ENCODE results near the gene ASRGL1. TPM values are rescaled to one million over a fixed set of nuclear protein-coding genes. Genes with fewer than 3 reads are reported as not detected.

The ASRGL1 gene
- total and polyA plus RNA-seq, 12 donors = 1.3 to 9.1 (median 3.1) TPM

DNA sequence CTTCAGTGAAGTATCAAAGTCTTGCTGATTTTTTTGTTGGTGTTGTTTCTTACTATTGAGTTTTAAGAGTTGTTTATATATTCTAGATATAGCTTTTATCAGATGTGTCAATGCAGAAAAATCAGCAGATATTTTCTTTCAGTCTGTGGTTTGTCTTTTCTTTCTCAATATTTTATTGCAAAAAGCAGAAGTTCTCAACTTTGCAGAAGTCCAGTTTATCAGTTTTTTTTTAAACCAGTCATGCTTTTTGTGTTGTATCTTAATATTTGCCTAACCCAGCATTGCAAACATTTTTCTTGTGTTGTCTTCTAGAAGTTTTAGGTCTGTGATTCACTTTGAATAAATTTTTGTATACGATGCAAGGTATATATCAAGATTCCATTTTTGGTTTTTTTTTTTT lies 7.0 kb downstream of the ASRGL1 start:
- TF ChIP-seq, protein P1, sequence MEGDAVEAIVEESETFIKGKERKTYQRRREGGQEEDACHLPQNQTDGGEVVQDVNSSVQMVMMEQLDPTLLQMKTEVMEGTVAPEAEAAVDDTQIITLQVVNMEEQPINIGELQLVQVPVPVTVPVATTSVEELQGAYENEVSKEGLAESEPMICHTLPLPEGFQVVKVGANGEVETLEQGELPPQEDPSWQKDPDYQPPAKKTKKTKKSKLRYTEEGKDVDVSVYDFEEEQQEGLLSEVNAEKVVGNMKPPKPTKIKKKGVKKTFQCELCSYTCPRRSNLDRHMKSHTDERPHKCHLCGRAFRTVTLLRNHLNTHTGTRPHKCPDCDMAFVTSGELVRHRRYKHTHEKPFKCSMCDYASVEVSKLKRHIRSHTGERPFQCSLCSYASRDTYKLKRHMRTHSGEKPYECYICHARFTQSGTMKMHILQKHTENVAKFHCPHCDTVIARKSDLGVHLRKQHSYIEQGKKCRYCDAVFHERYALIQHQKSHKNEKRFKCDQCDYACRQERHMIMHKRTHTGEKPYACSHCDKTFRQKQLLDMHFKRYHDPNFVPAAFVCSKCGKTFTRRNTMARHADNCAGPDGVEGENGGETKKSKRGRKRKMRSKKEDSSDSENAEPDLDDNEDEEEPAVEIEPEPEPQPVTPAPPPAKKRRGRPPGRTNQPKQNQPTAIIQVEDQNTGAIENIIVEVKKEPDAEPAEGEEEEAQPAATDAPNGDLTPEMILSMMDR (IDR thresholded peaks at IDR 0.05) = no peak
- Histone ChIP-seq H3K36me3 (no peaks in the 10 kb centered on the region), H3K9me3 (no peaks in the 10 kb centered on the region), H3K27ac (peak overlapping the region in 1 of 10 donors; percentile 71), H3K4me3 (peak overlapping the region in 1 of 10 donors; percentile 19), H3K4me1 (peaks cover 0 to 54% (median 7%) of the 10 kb centered on the region in 9 donors), H3K27me3 (no peaks in the 10 kb centered on the region)
- DNase-seq (no peak), ATAC-seq (no peak)
- intact Hi-C loops (cut with DNase I) = no loop called here
- whole genome bisulfite sequencing, 2 donors = 83 to 89% methylated on average over 1 of the region's 1 CpG

DNA sequence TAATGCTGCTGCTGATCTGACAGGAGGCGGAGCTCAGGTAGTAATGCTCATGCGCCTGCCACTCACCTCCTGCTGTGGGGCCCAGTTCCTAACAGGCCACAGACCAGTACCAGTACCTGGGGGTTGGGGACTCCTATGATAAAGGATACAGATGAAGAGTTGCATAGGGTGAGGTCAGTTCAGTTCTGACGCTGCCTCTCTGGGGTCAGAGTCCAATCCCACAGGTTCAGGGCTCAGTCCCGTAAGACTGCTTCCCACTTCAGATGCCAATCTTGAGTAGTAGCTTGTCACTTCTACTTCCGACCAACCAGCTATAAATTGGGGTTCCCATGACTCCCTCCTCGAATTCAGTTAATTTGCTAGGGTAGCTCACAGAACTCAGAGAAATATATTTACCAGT lies 8.6 kb downstream of the ASRGL1 start:
- ATAC-seq (no peak), DNase-seq (no peak)
- 91 to 96% methylated on average over 6 of the region's 6 CpGs for WGBS, 2 donors
- TF ChIP-seq, protein P1 (IDR thresholded peaks at IDR 0.05) = no peak
- Histone ChIP-seq H3K4me3 (no peak overlapping the region), H3K27ac (no peak overlapping the region), H3K4me1 (peaks cover 0 to 39% (median 0%) of the 10 kb centered on the region in 9 donors), H3K27me3 (no peaks in the 10 kb centered on the region), H3K9me3 (no peaks in the 10 kb centered on the region), H3K36me3 (no peaks in the 10 kb centered on the region)
- intact Hi-C loops (cut with DNase I) = loop anchor here in 1 of 10 donors (1.0 kb wide), 1 partner anchor 26 kb away; no protein-coding TSS in a partner anchor

DNA sequence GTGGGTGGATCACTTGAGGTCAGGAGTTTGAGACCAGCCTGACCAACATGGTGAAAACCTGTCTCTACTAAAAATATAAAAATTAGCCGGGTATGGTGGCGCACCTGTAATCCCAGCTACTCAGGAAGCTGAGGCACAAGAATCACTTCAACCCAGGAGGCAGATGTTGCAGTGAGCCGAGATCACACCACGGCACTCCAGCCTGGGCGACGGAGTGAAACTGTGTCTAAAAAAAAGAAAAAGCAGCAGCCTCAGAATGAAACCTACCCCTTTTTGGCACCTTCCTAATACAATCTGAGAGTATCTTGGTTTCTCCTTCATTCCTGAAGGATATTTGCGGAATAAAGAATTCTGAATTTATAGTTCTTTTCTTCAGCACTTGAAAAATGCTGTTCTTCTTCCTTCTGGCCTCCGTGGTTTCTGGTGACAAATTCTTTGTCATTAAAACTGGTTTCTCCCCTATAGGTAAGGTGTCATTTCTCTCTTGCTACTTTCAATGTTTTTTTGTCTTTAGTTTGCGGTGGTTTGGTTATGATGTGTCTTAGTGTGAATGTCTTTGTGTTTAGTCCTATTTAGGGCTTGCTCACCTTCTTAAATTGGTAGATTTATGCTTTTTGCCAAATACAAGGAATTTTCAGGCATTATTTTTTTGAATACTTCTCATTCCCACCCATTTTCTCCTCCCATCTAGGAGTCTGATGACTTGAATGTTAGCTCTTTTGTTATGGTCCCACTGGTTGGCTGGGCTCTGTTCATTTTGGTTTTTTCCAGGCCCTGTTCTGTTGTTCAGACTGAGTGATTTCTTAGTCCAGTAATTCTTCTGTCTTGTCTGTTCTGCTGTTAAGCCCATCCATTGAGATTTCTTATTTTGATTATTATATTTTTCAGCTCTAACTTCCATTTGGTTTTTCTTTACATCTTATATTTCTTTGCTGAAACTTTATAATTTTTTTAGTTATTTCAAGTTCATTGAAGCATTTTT lies 15.4 kb downstream of the ASRGL1 start:
- intact Hi-C loops (cut with DNase I) = no loop called here
- 92 to 93% methylated on average over 9 of the region's 9 CpGs for WGBS, 2 donors
- TF ChIP-seq, protein P1 (IDR thresholded peaks at IDR 0.05) = no peak
- Histone ChIP-seq H3K36me3 (peaks cover 0 to 4% (median 0%) of the 10 kb centered on the region in 9 donors), H3K27me3 (no peaks in the 10 kb centered on the region), H3K4me1 (no peaks in the 10 kb centered on the region), H3K4me3 (no peak overlapping the region), H3K9me3 (no peaks in the 10 kb centered on the region), H3K27ac (no peak overlapping the region)
- ATAC-seq (no peak), DNase-seq (no peak)

DNA sequence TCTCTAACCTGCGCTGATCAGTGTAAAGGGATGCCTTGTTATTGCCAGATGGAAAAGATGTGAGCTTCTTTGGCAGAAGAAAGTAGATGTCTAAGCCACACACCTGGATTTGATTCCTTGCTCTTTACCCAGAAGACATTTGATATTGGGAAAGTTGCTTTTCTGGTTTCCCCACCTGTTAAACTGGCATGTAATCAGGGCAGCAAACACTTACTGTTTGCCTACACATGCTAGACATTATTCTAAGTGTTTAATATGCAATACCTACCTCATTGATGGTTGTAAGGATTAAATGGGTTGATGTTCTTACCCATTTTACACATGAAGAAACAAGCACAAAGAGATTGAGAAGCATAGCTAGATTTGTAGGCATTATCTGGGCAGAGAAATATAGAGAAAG lies 16.6 kb downstream of the ASRGL1 start:
- H3K4me3 ChIP-seq = no peak overlapping the region
- intact Hi-C loops (cut with DNase I) = no loop called here
- TF ChIP-seq, protein P1 (IDR thresholded peaks at IDR 0.05) = no peak
- H3K27ac ChIP-seq = no peak overlapping the region
- no peaks in the 10 kb centered on the region for H3K9me3 ChIP-seq
- no peaks in the 10 kb centered on the region for H3K4me1 ChIP-seq
- DNase-seq = no peak
- 96 to 98% methylated on average over 1 of the region's 1 CpG for WGBS, 2 donors
- peaks cover 0 to 14% (median 0%) of the 10 kb centered on the region in 9 donors for H3K36me3 ChIP-seq
- no peaks in the 10 kb centered on the region for H3K27me3 ChIP-seq
- no peak for ATAC-seq

Measured in heart right ventricle (tissue), 16 donors.